H9 (cell line): ENCODE data around the gene UBAC2. TPM values are rescaled to one million over a fixed set of nuclear protein-coding genes. Genes with fewer than 3 reads are reported as not detected.
A peak's percentile ranks its signal among the peaks of the same experiment; 100 is the strongest.

ENCODE experiments used
- DNase-seq: peaks from one replicate; pipeline ENCODE4 v3.0.0-alpha.2; 2017
- H2AFZ ChIP-seq: one replicate; pipeline ENCODE4 v1.6.1; 2013; ENCODE audit warnings: mild to moderate bottlenecking, low read length, control low read depth, moderate library complexity
- H2AK5ac ChIP-seq: 2 replicates; pipeline ENCODE4 v1.6.1; 2013; ENCODE audit warnings: low read length, control low read depth, mixed read lengths; ENCODE audit not compliant: insufficient read length
- H2BK120ac ChIP-seq: one replicate; pipeline ENCODE4 v1.6.1; 2013; ENCODE audit warnings: low read depth, mild to moderate bottlenecking, low read length, control low read depth, inconsistent platforms; ENCODE audit not compliant: poor library complexity, severe bottlenecking
- H2BK12ac ChIP-seq: 2 replicates; pipeline ENCODE4 v1.6.1; 2013; ENCODE audit warnings: low read length, control low read depth, mixed read lengths, low read depth; ENCODE audit not compliant: insufficient read length
- H2BK15ac ChIP-seq: 2 replicates; pipeline ENCODE4 v1.6.1; 2013; ENCODE audit warnings: low read depth, low read length, control low read depth
- H2BK20ac ChIP-seq: one replicate; pipeline ENCODE4 v1.6.1; 2013; ENCODE audit warnings: low read depth, mild to moderate bottlenecking, low read length, control low read depth, inconsistent platforms; ENCODE audit not compliant: poor library complexity, severe bottlenecking
- H2BK5ac ChIP-seq: 2 replicates; pipeline ENCODE4 v1.6.1; 2013; ENCODE audit warnings: low read length, control low read depth, mixed read lengths; ENCODE audit not compliant: insufficient read length
- H3K14ac ChIP-seq: 2 replicates; pipeline ENCODE4 v1.6.1; 2013; ENCODE audit warnings: low read length, control low read depth; ENCODE audit not compliant: insufficient read depth
- H3K18ac ChIP-seq: 2 replicates; pipeline ENCODE4 v1.6.1; 2013; ENCODE audit warnings: low read depth, mild to moderate bottlenecking, mixed read lengths, low read length, control low read depth; ENCODE audit not compliant: insufficient read length
- H3K23ac ChIP-seq: 2 replicates; pipeline ENCODE4 v1.6.1; 2013; ENCODE audit warnings: low read length, control low read depth, mixed read lengths, low read depth; ENCODE audit not compliant: insufficient read length
- H3K23me2 ChIP-seq: 2 replicates; pipeline ENCODE4 v1.6.1; 2013; ENCODE audit warnings: low read depth, mild to moderate bottlenecking, mixed read lengths, low read length, control low read depth; ENCODE audit not compliant: insufficient read length, poor library complexity, severe bottlenecking
- H3K27ac ChIP-seq: 2 replicates; pipeline ENCODE4 v1.5.1; 2013; ENCODE audit warnings: low read length, control low read depth, mixed read lengths, low read depth; ENCODE audit not compliant: insufficient read length
- H3K27me3 ChIP-seq: 2 replicates; pipeline ENCODE4 v1.6.1; 2013; ENCODE audit warnings: low read length, control low read depth, inconsistent platforms; ENCODE audit not compliant: insufficient read depth
- H3K4ac ChIP-seq: 2 replicates; pipeline ENCODE4 v1.6.1; 2013; ENCODE audit warnings: low read depth, mild to moderate bottlenecking, control low read depth, inconsistent platforms, low read length, moderate library complexity
- H3K4me1 ChIP-seq: 2 replicates; pipeline ENCODE4 v1.6.1; 2013; ENCODE audit warnings: low read length, control low read depth, inconsistent platforms; ENCODE audit not compliant: insufficient read depth
- H3K4me2 ChIP-seq: 2 replicates; pipeline ENCODE4 v1.6.1; 2013; ENCODE audit warnings: low read length, control low read depth, mixed read lengths; ENCODE audit not compliant: insufficient read length, insufficient read depth
- H3K56ac ChIP-seq: 2 replicates; pipeline ENCODE4 v1.6.1; 2013; ENCODE audit warnings: low read depth, mild to moderate bottlenecking, mixed read lengths, low read length, control low read depth; ENCODE audit not compliant: insufficient read length
- H3K79me1 ChIP-seq: 2 replicates; pipeline ENCODE4 v1.6.1; 2013; ENCODE audit warnings: low read depth, mild to moderate bottlenecking, moderate library complexity, low read length, control low read depth, inconsistent platforms; ENCODE audit not compliant: insufficient read depth, poor library complexity, severe bottlenecking
- H3K79me2 ChIP-seq: 2 replicates; pipeline ENCODE4 v1.6.1; 2013; ENCODE audit warnings: low read length, control low read depth, inconsistent platforms; ENCODE audit not compliant: insufficient read depth
- H3K9ac ChIP-seq: 2 replicates; pipeline ENCODE4 v1.6.1; 2013; ENCODE audit warnings: low read length, control low read depth, mixed read lengths; ENCODE audit not compliant: insufficient read length; ENCODE audit errors: extremely low read depth
- H3K9me3 ChIP-seq: one replicate; pipeline ENCODE4 v1.6.1; 2013; ENCODE audit warnings: low read depth, low read length, inconsistent platforms; ENCODE audit not compliant: control insufficient read depth
- H3T11ph ChIP-seq: one replicate; pipeline ENCODE4 v1.6.1; 2013; ENCODE audit warnings: mild to moderate bottlenecking, low read length, control low read depth, inconsistent platforms
- H4K20me1 ChIP-seq: one replicate; pipeline ENCODE4 v1.6.1; 2013; ENCODE audit not compliant: control insufficient read depth, insufficient read length, insufficient read depth
- H4K5ac ChIP-seq: 2 replicates; pipeline ENCODE4 v1.6.1; 2013; ENCODE audit warnings: low read depth, mild to moderate bottlenecking, mixed read lengths, low read length, control low read depth; ENCODE audit not compliant: insufficient read length
- H4K8ac ChIP-seq: replicated peaks from 2 replicates; pipeline ENCODE4 v1.6.1; 2013; ENCODE audit warnings: low read length, control low read depth, mixed read lengths, low read depth; ENCODE audit not compliant: insufficient read length
- H4K91ac ChIP-seq: 2 replicates; pipeline ENCODE4 v1.6.1; 2013; ENCODE audit warnings: low read depth, mild to moderate bottlenecking, moderate library complexity, mixed read lengths, low read length, control low read depth; ENCODE audit not compliant: insufficient read length
- H3K27ac Mint-ChIP-seq, 3 experiments: 2 replicates in 2 of 3; 3 replicates in 1 of 3; pipeline ENCODE4 v1.8.0; 2020 to 2021; ENCODE audit warnings: mixed read lengths in 3 of 3, mild to moderate bottlenecking in 1 of 3, moderate library complexity in 1 of 3
- H3K27me3 Mint-ChIP-seq: 2 replicates; pipeline ENCODE4 v1.8.0; 2021; ENCODE audit warnings: low read depth, mild to moderate bottlenecking, moderate library complexity, mixed read lengths
- H3K36me3 Mint-ChIP-seq, 3 experiments: 2 replicates in 2 of 3; 3 replicates in 1 of 3; pipeline ENCODE4 v1.8.0; 2020 to 2021; ENCODE audit warnings: low read depth in 3 of 3, mixed read lengths in 3 of 3; ENCODE audit not compliant: insufficient read depth in 1 of 3
- H3K4me1 Mint-ChIP-seq, 2 experiments: 2 replicates each; pipeline ENCODE4 v1.8.0; 2020; ENCODE audit warnings: mixed read lengths in 2 of 2
- H3K4me3 Mint-ChIP-seq, 2 experiments: 2 replicates in 1 of 2; 3 replicates in 1 of 2; pipeline ENCODE4 v1.8.0; 2020 to 2021; ENCODE audit warnings: mild to moderate bottlenecking in 2 of 2, mixed read lengths in 2 of 2, moderate library complexity in 1 of 2
- H3K9me3 Mint-ChIP-seq, 2 experiments: 2 replicates in 1 of 2; 3 replicates in 1 of 2; pipeline ENCODE4 v1.8.0; 2020; ENCODE audit warnings: mild to moderate bottlenecking in 2 of 2, mixed read lengths in 2 of 2, moderate library complexity in 1 of 2
- WGBS: extraction: QIAGEN DNeasy Blood & Tissue Kit; methylation state at CpG from one replicate; pipeline ENCODE4 v1.1.7; 2013; ENCODE audit warnings: missing lambda C conversion rate, low lambda C conversion rate, mixed read lengths; ENCODE audit not compliant: insufficient read length; ENCODE audit errors: extremely low coverage; 5-methylcytosine and 5-hydroxymethylcytosine counted together
- total RNA-seq: library from RNA; stranded (reverse); gene quantifications from 2 replicates; pipeline ENCODE4 v1.2.1, GENCODE V29; 2021
- TF ChIP-seq, protein P1 (sequence below): fragments of 200-600 bp; sonication (generic); conservative IDR thresholded peaks from 3 replicates; pipeline ENCODE4 v1.8.0; 2021; ENCODE audit warnings: antibody characterized with exemption, mild to moderate bottlenecking

Gene UBAC2
- total RNA-seq, 1 experiment from 2014 or later: 52.3 TPM

DNA sequence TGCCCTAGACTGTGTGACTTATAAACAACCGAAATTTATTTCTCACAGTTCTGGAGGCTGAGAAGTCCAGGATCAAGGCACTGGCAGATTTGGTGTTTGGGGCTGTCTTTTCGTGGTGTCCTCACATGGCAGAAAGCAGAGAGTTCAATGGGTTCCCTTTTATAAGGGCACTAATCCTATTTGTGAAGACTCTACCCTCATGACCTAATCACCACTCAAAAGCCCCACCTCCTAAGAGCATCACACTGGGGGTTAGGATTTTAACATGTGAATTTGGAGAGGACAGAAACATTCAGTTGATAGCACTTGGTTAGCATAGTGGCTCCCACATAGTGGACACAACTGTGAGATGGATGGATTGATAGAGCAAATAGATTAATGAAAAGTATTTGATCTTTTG, 79.0 kb downstream of the UBAC2 start:
- DNase-seq: no peak
- no CpG with 5 or more reads among the region's 2 CpGs for WGBS
- H3K27me3 Mint-ChIP-seq: no peaks in the 10 kb centered on the region

More for the DNA sequence above, 79.0 kb downstream of the UBAC2 start:
- Histone ChIP-seq H3K4me2 (no peak overlapping the region), H3K27ac (no peak overlapping the region), H3K18ac (no peak overlapping the region), H3T11ph (no peak overlapping the region), H3K79me2 (no peaks in the 10 kb centered on the region), H3K27me3 (no peaks in the 10 kb centered on the region), H2BK15ac (no peak overlapping the region), H3K4me1 (no peaks in the 10 kb centered on the region; the same call in 1 of the 2 replicates), H3K56ac (no peak overlapping the region), H4K5ac (no peak overlapping the region), H3K4ac (no peak overlapping the region), H4K8ac (no peak overlapping the region), H3K14ac (no peak overlapping the region), H2BK120ac (no peak overlapping the region), H2BK12ac (no peak overlapping the region), H3K23ac (no peak overlapping the region), H3K79me1 (peaks cover 8% of the 10 kb centered on the region), H3K23me2 (no peaks in the 10 kb centered on the region), H4K20me1 (no peaks in the 10 kb centered on the region), H3K9ac (no peak overlapping the region), H2BK5ac (no peak overlapping the region), H2AFZ (no peak overlapping the region), H3K9me3 (no peaks in the 10 kb centered on the region), H2AK5ac (no peak overlapping the region), H4K91ac (no peak overlapping the region), H2BK20ac (no peak overlapping the region)
- H3K36me3 Mint-ChIP-seq: peaks cover 4 to 10% (median 8%) of the 10 kb centered on the region in 3 experiments; a peak in 4 of 7 replicates
- no peaks in the 10 kb centered on the region for H3K9me3 Mint-ChIP-seq
- no peak overlapping the region for H3K4me3 Mint-ChIP-seq
- H3K4me1 Mint-ChIP-seq: peaks cover 30 to 37% of the 10 kb centered on the region in 2 experiments
- TF ChIP-seq, protein P1, sequence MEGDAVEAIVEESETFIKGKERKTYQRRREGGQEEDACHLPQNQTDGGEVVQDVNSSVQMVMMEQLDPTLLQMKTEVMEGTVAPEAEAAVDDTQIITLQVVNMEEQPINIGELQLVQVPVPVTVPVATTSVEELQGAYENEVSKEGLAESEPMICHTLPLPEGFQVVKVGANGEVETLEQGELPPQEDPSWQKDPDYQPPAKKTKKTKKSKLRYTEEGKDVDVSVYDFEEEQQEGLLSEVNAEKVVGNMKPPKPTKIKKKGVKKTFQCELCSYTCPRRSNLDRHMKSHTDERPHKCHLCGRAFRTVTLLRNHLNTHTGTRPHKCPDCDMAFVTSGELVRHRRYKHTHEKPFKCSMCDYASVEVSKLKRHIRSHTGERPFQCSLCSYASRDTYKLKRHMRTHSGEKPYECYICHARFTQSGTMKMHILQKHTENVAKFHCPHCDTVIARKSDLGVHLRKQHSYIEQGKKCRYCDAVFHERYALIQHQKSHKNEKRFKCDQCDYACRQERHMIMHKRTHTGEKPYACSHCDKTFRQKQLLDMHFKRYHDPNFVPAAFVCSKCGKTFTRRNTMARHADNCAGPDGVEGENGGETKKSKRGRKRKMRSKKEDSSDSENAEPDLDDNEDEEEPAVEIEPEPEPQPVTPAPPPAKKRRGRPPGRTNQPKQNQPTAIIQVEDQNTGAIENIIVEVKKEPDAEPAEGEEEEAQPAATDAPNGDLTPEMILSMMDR: no peak
- peak overlapping the region in 1 of 3 experiments; percentile 66; a peak in 1 of 7 replicates for H3K27ac Mint-ChIP-seq
